GM19351 (cell line): ENCODE data around the gene TRAF3.

Source experiments
- ATAC-seq: cut with Tn5 transposase; IDR thresholded peaks from one replicate; pipeline ENCODE4 v1.9.1; 2021; ENCODE audit warnings: mild to moderate bottlenecking, moderate library complexity; ENCODE audit not compliant: unreplicated experiment

Gene TRAF3

GRCh38 chr14:102776761-102777710 lies at the start of gene TRAF3:
TSS of gene TRAF3 (plus strand) at chr14:102777449. CDS start at chr14:102870202, 92,753 bp downstream.
- ATAC-seq: peak; percentile 55

- ATAC-seq: no peak
Observed at GRCh38 chr14:102728501-102728900, 48.7 kb upstream of the TRAF3 start.

- ATAC-seq: no peak
Observed at GRCh38 chr14:102729268-102729667, 48.0 kb upstream of the TRAF3 start.

GRCh38 chr14:102729825-102730224 lies 47.4 kb upstream of the TRAF3 start:
- no peak for ATAC-seq

GRCh38 chr14:102731101-102731870 lies 46.0 kb upstream of the TRAF3 start:
- no peak for ATAC-seq

- no peak for ATAC-seq
Observed at GRCh38 chr14:102731871-102732800, 45.1 kb upstream of the TRAF3 start.

- ATAC-seq: no peak
Observed at GRCh38 chr14:102732924-102733323, 44.3 kb upstream of the TRAF3 start.

- ATAC-seq: no peak
Observed at GRCh38 chr14:102733326-102733725, 43.9 kb upstream of the TRAF3 start.

GRCh38 chr14:102734436-102734835 lies 42.8 kb upstream of the TRAF3 start:
- no peak for ATAC-seq

- ATAC-seq: no peak
Observed at GRCh38 chr14:102736956-102737355, 40.3 kb upstream of the TRAF3 start.

- ATAC-seq: no peak
Observed at GRCh38 chr14:102737402-102738372, 39.6 kb upstream of the TRAF3 start.

GRCh38 chr14:102738373-102739189 lies 38.7 kb upstream of the TRAF3 start:
- ATAC-seq: no peak

- ATAC-seq: no peak
Observed at GRCh38 chr14:102739190-102739469, 38.1 kb upstream of the TRAF3 start.

- ATAC-seq: no peak
Observed at GRCh38 chr14:102746634-102747438, 30.4 kb upstream of the TRAF3 start.

GRCh38 chr14:102748806-102749205 lies 28.4 kb upstream of the TRAF3 start:
- no peak for ATAC-seq

GRCh38 chr14:102749393-102750305 lies 27.6 kb upstream of the TRAF3 start:
- ATAC-seq: no peak

GRCh38 chr14:102750376-102750775 lies 26.9 kb upstream of the TRAF3 start:
- no peak for ATAC-seq
